HG03108 (cell line): ENCODE measurements around the gene ZNF831.

ENCODE experiments used
- ATAC-seq: cut with Tn5 transposase; IDR thresholded peaks from one replicate; pipeline ENCODE4 v1.9.1; 2021; ENCODE audit warnings: moderate library complexity; ENCODE audit not compliant: unreplicated experiment

The ZNF831 gene

GRCh38 chr20:59163631-59164530 is at the start of gene ZNF831:
TSS of gene ZNF831 (plus strand) at chr20:59163821. CDS start at chr20:59191020, 27,199 bp downstream.
- peak; percentile 46 for ATAC-seq

- ATAC-seq, result no peak
Observed at GRCh38 chr20:59117526-59117925, 46.1 kb upstream of the ZNF831 start.

GRCh38 chr20:59118855-59119254 is 44.8 kb upstream of the ZNF831 start:
- ATAC-seq, result no peak

GRCh38 chr20:59120491-59120890 is 43.1 kb upstream of the ZNF831 start:
- ATAC-seq, result no peak

DNA sequence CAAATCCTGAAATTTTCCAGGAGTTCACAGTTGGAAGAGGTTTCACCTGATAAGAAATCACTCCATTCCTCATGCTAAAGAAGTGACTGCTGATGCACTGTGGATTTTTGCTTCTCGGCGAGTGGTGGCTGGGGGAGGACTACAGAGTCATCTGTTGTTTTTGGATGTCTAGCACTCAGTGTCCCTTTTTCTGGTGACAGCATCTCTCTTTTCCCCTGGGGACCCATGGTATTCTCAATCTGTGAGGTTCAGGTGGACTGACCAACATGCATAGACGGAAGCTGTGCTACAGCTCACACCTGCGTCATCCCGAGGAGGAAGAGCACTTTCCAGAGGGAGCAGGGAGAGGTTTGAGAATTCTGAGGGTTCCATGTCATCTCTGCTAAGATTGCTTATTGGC is 42.7 kb upstream of the ZNF831 start:
- ATAC-seq, result no peak

DNA sequence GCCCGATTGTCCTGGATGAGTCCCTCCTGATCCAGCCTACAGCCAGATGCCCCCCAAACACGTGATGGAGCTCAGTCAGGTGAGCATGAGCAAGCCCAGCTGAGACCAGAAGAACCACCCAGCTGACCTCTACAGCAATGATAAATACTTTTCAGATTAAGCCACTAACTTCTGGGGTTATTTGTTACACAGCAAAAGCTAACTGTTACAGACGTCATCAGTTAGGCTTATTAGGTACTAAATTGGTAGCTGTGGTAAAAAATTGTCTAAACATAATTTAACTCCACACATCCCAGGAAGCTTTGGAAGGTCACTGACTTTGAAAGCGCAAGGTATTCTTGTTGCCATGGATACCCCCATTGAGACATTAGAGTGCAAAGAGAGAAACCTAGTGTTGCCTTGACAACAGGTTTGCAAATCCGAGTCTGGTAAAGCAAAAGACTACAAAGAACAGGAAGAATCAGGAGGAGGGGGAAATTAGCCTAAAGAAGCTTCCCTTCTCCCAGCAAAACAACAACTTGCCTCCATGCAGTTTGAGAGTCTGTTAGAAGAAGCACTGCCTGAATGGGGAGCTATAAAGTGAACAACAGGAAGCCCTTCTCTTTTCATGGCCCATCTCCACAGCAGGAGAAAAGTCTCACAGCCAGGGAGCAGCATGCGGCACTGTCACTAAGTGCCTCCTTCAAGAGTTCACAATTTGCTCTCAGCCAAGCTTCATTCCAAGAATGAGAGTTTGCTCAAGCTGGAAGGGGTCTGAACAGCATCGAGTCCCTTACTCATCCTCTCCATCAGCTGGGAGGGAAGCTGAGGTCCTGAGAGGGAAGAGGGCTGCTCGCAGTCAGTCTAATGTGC is 41.7 kb upstream of the ZNF831 start:
- no peak for ATAC-seq

DNA sequence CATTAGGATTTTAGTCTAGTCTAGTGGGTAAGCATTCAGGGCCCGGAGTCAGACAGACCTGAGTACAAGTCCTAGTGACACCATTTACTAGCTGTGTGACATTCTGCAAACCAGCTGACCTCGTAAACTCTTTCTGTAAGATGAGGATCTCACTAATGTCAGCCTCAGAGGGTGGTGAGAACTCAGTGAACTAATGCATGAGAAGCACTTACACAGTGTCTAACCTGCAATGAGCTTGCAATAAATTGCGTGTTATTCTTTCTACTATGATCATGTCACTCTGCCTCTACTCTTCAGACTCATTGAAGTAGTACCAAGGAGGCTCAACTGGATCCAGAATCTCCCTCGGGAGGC is 41.1 kb upstream of the ZNF831 start:
- ATAC-seq, result no peak

DNA sequence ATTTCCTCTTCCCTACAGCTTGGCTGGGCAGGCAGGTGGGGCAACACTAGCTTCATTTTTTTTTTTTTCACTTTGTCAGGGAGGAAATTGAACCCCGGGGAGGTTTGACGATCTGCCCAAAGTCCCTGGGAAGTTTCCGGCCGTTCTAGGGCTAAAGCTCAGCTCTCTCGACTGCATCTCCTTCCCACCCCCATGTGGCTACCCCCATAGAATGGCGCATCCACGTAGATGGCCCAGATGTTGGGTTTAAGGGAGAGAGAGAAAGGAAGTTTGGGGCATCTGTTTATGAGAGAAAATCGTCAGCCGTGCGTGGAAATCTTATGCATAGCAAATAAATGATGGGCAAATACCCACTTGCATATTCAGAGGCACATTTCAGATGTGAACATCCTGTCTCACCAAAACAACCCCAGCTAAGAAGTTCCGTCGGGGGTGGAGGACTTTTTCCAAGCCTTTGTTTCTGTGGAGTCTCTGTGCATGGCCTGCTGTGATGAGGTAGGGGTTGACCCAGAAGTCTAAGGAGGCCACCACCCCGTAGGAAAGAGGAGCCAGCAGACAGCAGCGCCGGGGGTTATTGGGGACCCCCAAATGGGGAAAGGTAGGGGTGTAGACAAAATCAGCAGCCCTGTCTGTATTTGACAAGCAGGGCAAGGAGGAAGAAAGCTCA is 40.5 kb upstream of the ZNF831 start:
- ATAC-seq, result no peak

GRCh38 chr20:59123678-59124255 is 39.9 kb upstream of the ZNF831 start:
- ATAC-seq, result no peak

DNA sequence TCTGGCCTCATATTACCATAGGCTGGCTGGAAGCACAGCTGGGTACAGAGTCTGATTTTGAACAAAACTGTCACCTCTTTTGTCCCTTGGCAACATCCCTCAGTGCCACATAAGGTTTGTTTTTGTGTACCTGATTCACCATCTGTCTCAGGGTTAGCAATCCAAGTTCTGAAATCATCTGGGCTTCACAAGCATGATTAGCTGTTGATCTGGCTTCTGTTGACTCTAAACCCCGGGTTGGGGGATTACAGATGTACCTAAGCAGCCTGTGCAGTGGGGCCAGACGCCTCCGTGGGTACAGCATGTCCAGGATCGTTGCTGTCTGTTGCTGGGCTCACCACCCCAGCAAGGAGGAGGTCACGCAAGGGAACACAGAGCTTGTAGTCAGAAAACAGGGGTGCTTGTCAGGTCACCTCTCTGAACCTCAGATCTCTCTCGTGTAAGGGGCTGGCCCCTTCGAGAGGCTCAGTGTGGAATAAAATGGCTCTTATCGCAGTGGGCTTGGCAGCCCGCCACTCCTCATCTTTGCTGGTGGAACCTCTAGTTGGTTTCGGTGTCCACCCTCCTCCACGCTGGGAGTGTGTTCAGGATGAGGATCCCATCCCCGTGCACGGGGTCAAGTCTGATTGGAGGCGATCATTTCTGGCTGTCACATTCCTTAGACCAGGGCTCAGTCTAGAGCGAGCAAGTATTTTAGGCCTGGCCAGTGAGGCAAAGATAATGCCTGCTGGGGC is 39.2 kb upstream of the ZNF831 start:
- no peak for ATAC-seq

DNA sequence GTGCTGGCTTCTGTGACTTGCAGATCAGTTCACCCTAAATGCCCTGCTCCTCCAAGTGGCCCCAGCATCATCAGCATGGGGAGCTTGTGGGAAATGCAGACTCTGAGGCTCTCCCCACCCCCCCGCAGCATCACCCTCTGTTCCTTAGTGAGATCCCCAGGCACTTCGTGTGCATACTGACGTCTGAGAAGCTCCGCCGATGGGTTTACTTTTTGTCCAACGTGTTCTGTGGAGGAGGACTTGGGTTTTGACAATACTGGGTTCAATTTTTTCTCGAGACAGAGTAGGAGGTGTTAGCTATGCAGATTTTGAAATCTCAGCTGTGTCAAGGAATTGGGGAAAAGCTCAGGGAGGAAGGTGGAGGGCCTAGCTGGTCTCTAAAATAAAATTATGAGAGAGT is 38.3 kb upstream of the ZNF831 start:
- no peak for ATAC-seq

DNA sequence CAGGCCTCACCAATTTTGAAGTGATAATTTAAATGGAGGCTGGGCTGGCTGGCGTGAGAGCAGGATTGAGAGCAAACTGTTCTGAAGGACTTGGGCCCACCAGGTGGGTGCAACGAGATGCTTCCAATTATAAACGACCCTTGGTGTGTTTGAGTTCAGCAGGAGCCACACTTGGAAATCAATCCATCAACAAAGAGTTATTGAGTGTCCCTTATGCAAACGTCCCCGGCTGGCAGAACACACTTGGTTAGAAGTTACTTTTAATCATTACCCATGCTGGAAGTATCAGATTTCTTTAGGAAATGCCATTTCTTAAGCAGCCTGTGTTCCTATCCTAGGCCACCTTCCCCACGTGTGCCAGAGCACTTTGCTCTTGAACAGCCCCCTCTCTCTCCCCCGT is 37.8 kb upstream of the ZNF831 start:
- ATAC-seq, result no peak

DNA sequence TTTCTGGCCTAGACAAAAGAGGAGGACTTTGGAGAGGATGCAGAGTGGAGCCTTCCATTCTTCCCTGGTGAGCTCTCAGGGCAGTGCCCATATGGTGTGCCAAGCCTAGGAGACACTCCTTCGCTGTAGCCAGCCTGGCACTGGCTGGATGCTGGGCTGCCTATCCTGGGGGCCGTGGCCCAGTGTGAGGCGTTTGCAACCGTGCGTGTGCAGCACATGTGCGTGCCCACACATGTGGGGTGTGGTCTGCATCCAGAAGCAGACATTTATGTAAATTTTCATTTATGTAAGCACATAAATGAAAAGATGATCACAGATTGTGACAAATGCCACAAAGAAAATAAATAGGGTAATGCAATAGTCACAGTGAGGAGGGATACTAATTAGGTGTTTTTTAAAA is 35.8 kb upstream of the ZNF831 start:
- no peak for ATAC-seq

GRCh38 chr20:59131551-59132285 is 31.9 kb upstream of the ZNF831 start:
- ATAC-seq, result no peak

DNA sequence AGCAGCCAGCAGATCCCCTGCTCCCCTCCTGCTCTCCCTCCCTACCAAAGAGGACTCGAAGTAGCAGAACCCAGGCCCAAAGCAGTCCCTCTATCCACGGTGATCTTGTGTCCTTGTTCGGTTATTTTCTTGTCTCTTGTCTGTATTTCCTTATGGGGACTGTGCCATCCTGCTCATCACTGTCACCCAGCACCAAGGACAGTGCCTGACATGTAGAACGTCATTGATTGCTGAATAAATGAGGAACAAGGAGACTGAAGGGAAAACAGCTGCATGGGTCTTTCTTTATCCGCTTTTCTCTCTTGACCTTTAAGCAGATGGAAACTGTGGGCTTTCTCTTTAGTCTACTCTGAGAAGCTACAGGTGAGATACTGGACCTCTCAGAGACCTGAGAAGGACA is 29.4 kb upstream of the ZNF831 start:
- ATAC-seq, result no peak

DNA sequence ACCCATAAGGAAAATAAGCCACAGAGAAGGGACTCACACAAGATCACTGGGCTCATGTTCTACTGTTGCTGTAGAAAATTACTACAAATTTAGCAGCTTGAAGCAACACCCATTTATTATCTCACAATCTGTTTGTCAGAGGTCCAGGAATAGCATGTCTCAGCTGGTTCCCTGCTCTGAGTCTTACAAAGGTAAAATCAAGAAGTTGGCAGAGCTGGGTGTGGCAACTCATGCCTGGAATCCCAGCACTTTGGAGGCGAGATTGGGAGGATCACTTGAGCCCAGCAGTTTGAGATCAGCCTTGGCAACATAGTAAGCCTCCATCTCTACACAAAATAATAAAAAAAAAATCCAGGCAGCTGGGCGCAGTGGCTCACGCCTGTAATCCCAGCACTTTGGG is 28.5 kb upstream of the ZNF831 start:
- no peak for ATAC-seq

DNA sequence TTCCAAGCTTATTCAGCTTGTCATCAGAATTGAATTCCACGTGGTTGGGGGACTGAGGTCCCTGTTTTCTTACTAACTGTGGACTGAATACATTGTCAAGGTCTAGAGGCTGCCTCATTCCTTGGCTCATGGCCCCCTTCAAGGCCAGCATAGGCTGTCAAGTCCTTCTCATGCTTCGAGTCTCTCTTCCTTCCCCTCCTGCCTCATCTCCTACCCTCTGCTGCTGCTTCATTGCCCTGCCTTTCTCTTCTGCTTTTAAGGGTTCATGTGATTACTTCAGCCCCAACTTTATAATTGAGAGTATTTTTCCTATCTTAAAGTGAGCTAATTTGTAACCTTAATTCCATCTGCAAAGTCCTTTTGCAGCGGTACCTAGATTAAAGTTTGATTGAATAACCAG is 27.6 kb upstream of the ZNF831 start:
- ATAC-seq, result no peak

DNA sequence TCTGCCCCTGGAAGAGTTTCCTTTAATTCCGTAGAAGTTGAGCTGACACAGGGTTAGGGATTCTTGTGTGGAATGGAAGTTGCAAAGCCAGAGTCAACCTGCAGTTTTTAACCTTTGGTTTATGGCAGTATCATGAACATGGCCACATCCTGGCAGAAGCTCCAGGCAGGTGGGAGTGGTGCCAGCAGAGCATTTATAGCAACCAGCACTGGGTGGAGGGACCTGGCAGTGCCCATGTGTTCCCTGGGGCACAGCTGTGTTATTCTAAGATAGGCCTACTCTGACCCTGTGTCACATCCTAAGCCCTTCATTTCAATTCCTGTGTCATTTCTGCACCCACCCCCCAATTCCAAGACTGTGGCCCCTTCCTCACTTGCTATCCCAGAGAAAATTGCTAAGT is 26.1 kb upstream of the ZNF831 start:
- ATAC-seq, result no peak

DNA sequence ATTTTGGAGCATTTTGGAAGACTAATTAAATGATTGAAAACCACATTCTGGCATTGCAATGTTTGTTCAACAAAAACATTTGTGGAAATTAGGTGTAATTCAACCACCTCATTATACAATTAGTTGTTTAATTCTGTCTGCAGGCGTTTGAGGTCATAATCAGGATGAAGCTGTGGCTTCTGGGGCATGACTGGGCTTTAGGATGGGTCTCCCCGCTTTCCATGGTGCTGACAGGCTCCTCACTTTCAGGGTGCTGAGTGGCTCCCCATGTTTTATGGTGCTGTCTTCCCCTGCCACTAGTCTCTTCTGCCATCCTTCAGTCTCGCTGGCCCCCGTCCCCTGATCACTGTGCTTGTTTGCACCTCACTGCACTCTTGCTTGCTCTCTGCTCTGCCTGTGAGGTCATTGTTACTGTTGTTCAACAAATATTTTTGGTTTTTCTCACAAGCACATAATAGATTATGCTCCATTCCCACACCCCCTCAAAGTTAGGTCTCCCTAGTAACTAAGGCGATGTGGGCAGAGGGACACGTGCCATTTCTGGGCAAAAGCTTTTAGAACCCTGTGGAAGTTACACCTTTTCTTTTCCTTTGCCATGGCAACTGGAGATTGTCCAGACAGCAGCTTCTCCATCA is 25.4 kb upstream of the ZNF831 start:
- no peak for ATAC-seq
